HCT116 (cell line): ENCODE data around the gene SIGMAR1. TPM values are rescaled to one million over a fixed set of nuclear protein-coding genes. Genes with fewer than 3 reads are reported as not detected.

ENCODE experiments used
- ATAC-seq: fragments of 200-7000 bp; cut with Tn5 transposase; 2 replicates; pipeline ENCODE4 v1.9.1; 2020; ENCODE audit warnings: mild to moderate bottlenecking, moderate library complexity
- BruUV-seq: library from RNA; stranded (reverse); fragments of 400-500 nt; replicated peaks from 2 replicates; lab custom pipeline; 2021; lab: Mats Ljungman, UMichigan
- CTCF ChIA-PET: fragments of 300-600 bp; sonication (Branson Sonifier 250); formaldehyde crosslinking; loops from one replicate; lab custom pipeline; 2021; ENCODE audit warnings: antibody characterized with exemption; lab: Charles Lee
- POLR2A ChIA-PET: fragments of 300-600, 350-600 bp; sonication (Branson Sonifier 250); formaldehyde crosslinking; loops from one replicate; lab custom pipeline; 2021; ENCODE audit warnings: antibody characterized with exemption; lab: Charles Lee
- RAD21 ChIA-PET, 2 experiments: fragments of 300-600 bp; sonication (Branson Sonifier 250); formaldehyde crosslinking; loops; one replicate each; lab custom pipeline; 2023; ENCODE audit warnings: low total read pairs in 2 of 2; ENCODE audit not compliant: uncharacterized antibody in 2 of 2, unreplicated experiment in 2 of 2, low non-redundant PET in 1 of 2; lab: Charles Lee
- DNase-seq: peaks from one replicate; pipeline ENCODE4 v3.0.0-alpha.2; 2010; ENCODE audit warnings: low read depth, low spot score
- H2AFZ ChIP-seq: fragments of 200-600 bp; shearing (Covaris generic), sonication (generic); 2 replicates; pipeline ENCODE4 v1.6.1; 2017; ENCODE audit warnings: low read depth, mixed run types, mixed read lengths, antibody characterized with exemption, low read length; ENCODE audit not compliant: poor library complexity, severe bottlenecking
- H3K27ac ChIP-seq: 2 replicates; pipeline ENCODE4 v1.5.1; 2012; ENCODE audit warnings: low read depth, low read length
- H3K27me3 ChIP-seq: fragments of 200-600 bp; sonication (generic); 2 replicates; pipeline ENCODE4 v1.6.1; 2016; ENCODE audit warnings: mixed run types, low read length, mixed read lengths; ENCODE audit not compliant: insufficient read depth
- H3K36me3 ChIP-seq, 2 experiments: fragments of 200-500 bp in 1 of 2; fragments of 200-600 bp in 1 of 2; sonication (Bioruptor generic) in 1 of 2; sonication (generic) in 1 of 2; 2 replicates each; pipeline versions ENCODE4 v1.5.1 to v1.6.1; 2014 to 2016; ENCODE audit warnings: low read length in 2 of 2, inconsistent platforms in 1 of 2, mixed read lengths in 1 of 2, mixed run types in 1 of 2; ENCODE audit not compliant: insufficient read depth in 2 of 2, control insufficient read depth in 1 of 2
- H3K4me1 ChIP-seq, 2 experiments: fragments of 200-600 bp in 1 of 2; sonication (generic) in 1 of 2; 2 replicates each; pipeline versions ENCODE4 v1.5.1 to v1.6.1; 2012 to 2017; ENCODE audit warnings: low read length in 2 of 2, inconsistent platforms in 1 of 2, mild to moderate bottlenecking in 1 of 2, mixed read lengths in 1 of 2, mixed run types in 1 of 2, moderate library complexity in 1 of 2; ENCODE audit not compliant: insufficient read depth in 2 of 2, control insufficient read depth in 1 of 2
- H3K4me2 ChIP-seq: fragments of 200-600 bp; sonication (generic); 2 replicates; pipeline ENCODE4 v1.6.1; 2017; ENCODE audit warnings: mixed run types, low read length, mixed read lengths
- H3K4me3 ChIP-seq, 2 experiments: fragments of 200-600 bp in 1 of 2; sonication (generic) in 1 of 2; replicated peaks in 1 of 2; 2 replicates each; pipeline ENCODE4 v1.5.1; 2011 to 2016; ENCODE audit warnings: low read length in 2 of 2, control low read depth in 1 of 2, low read depth in 1 of 2, mild to moderate bottlenecking in 1 of 2, mixed read lengths in 1 of 2, mixed run types in 1 of 2
- H3K79me2 ChIP-seq: fragments of 200-600 bp; sonication (generic); 2 replicates; pipeline ENCODE4 v1.6.1; 2017; ENCODE audit warnings: mild to moderate bottlenecking, mixed run types, low read length, moderate library complexity, mixed read lengths; ENCODE audit not compliant: insufficient read depth
- H3K9ac ChIP-seq: fragments of 200-600 bp; sonication (generic); 2 replicates; pipeline ENCODE4 v1.6.1; 2016; ENCODE audit warnings: low read length, mixed read lengths
- H3K9me2 ChIP-seq: fragments of 200-600 bp; sonication (generic), shearing (Covaris generic); 2 replicates; pipeline ENCODE4 v1.6.1; 2017; ENCODE audit warnings: mixed run types, mild to moderate bottlenecking, moderate library complexity; ENCODE audit not compliant: insufficient read depth
- H3K9me3 ChIP-seq, 2 experiments: fragments of 200-500 bp in 1 of 2; fragments of 200-600 bp in 1 of 2; sonication (Bioruptor generic) in 1 of 2; sonication (generic) in 1 of 2; 2 replicates each; pipeline ENCODE4 v1.6.1; 2014 to 2017; ENCODE audit warnings: low read length in 2 of 2, mixed read lengths in 2 of 2, inconsistent platforms in 1 of 2, low read depth in 1 of 2, mild to moderate bottlenecking in 1 of 2, mixed run types in 1 of 2, moderate library complexity in 1 of 2; ENCODE audit not compliant: control insufficient read depth in 1 of 2, insufficient read depth in 1 of 2
- H4K20me1 ChIP-seq: fragments of 200-600 bp; sonication (generic), shearing (Covaris generic); 2 replicates; pipeline ENCODE4 v1.6.1; 2017; ENCODE audit warnings: mixed run types, mild to moderate bottlenecking, moderate library complexity; ENCODE audit not compliant: insufficient read depth
- EGR1 ChIP-seq: IDR thresholded peaks from 2 replicates; pipeline ENCODE4 v1.6.1; 2012; ENCODE audit warnings: low read depth
- FOSL1 ChIP-seq: IDR thresholded peaks from 2 replicates; pipeline ENCODE4 v1.6.1; 2012; ENCODE audit warnings: low read depth
- POLR2AphosphoS5 ChIP-seq: IDR thresholded peaks from 2 replicates; pipeline ENCODE4 v1.6.1; 2011; ENCODE audit warnings: mild to moderate bottlenecking, low read depth, low read length, moderate library complexity
- RAD21 ChIP-seq: IDR thresholded peaks from 2 replicates; pipeline ENCODE4 v1.6.1; 2012; ENCODE audit warnings: low read depth, mild to moderate bottlenecking
- SRF ChIP-seq: IDR thresholded peaks from 2 replicates; pipeline ENCODE4 v1.6.1; 2012; ENCODE audit warnings: low read depth
- TCF7L2 ChIP-seq: IDR thresholded peaks from 2 replicates; pipeline ENCODE4 v1.7.0; 2011; ENCODE audit warnings: borderline replicate concordance, inconsistent platforms; ENCODE audit not compliant: insufficient read depth, insufficient read length; ENCODE audit errors: extremely low read depth
- YY1 ChIP-seq: IDR thresholded peaks from 2 replicates; pipeline ENCODE4 v1.6.1; 2011; ENCODE audit warnings: low read length, low read depth, moderate library complexity, mild to moderate bottlenecking; ENCODE audit not compliant: insufficient replicate concordance; ENCODE audit errors: extremely low read depth
- intact Hi-C: fragments of 100-400 bp; cut with micrococcal nuclease; formaldehyde crosslinking; loops from 2 replicates; pipeline ENCODE4 v1.10.0; 2022
- total RNA-seq: library from RNA; stranded (reverse); gene quantifications from one replicate; pipeline ENCODE4 v1.2.1, GENCODE V29; 2021; ENCODE audit not compliant: unreplicated experiment
- TF ChIP-seq, protein P1 (sequence below): IDR thresholded peaks from 2 replicates; pipeline ENCODE4 v1.6.1; 2012
- TF ChIP-seq, protein P2 (sequence below), 3 experiments: fragments of 200-600 bp in 1 of 3; sonication (generic) in 1 of 3; IDR thresholded peaks in 2 of 3; conservative IDR thresholded peaks in 1 of 3; 2 replicates each; pipeline ENCODE4 v1.5.1; 2012 to 2017; ENCODE audit warnings: low read depth in 2 of 3, low read length in 2 of 3, antibody characterized with exemption in 1 of 3, borderline replicate concordance in 1 of 3, control low read depth in 1 of 3, mild to moderate bottlenecking in 1 of 3, mixed read lengths in 1 of 3, mixed run types in 1 of 3, moderate library complexity in 1 of 3; ENCODE audit not compliant: insufficient read depth in 1 of 3
- TF ChIP-seq, protein P3 (sequence below): IDR thresholded peaks from 2 replicates; pipeline ENCODE4 v1.6.1; 2012

The SIGMAR1 gene
- total RNA-seq, 1 experiment from 2014 or later = 109 TPM

DNA sequence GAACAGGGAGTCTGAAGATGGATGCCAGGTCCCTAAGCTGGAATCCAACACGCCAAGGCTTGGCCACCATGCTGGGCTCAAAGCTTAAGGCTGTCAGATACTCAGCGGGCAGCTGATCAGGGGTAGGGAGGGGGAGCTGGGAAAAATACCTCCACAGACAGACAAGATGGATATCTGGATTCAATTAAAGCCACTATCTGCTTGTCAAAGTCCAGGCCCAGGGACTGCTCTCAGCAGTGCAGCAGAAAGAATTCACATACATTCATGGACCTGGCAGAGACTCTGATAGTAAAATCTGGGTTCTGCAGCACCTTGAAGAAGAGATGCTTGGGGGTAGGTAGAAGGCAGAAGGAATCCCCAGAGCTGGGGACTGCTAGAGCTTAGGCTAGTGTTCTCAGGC, 22.5 kb downstream of the SIGMAR1 start (continued):
- TF ChIP-seq TCF7L2 (no peak), EGR1 (no peak)

DNA sequence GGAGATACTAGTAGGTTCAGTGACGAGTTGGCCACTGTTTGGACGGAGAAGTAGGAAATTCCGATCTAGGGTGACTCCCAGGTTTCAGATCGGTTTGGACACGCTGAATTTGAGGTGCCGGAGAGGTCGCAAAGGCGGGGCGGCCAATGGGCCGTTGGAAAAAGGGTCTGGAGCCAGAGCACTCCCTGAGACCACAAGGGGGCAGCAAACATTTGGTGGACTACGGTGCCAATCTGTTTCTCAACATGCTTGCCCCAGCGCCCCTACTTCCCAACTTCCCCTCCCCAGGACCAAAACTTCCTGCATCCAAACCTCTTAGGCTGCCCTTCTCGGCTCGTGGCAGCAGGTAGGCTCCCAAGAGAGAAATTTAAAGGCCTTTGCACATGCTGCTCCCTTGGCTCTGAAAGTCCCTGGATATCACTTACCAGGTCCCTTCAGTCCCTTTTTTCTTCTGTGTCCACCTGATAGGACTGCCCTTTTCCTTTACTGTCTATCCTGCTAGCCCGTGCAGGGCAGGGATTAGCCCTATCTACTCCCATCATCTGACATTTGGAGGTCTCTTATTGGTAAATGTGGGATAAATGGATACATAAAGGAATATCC, 24.7 kb downstream of the SIGMAR1 start:
- no TSS peak for BruUV-seq
- Histone ChIP-seq H3K27ac (peak overlapping the region; percentile 82), H3K4me2 (peak overlapping the region; percentile 91), H3K79me2 (peaks cover 15% of the 10 kb centered on the region), H3K9me2 (no peaks in the 10 kb centered on the region), H3K36me3 (peaks cover 0 to 9% of the 10 kb centered on the region in 2 experiments; a peak in 2 of 4 replicates), H2AFZ (peak overlapping the region; percentile 92), H3K27me3 (no peaks in the 10 kb centered on the region), H3K4me3 (peak overlapping the region; percentile 87 to 95), H3K9me3 (no peaks in the 10 kb centered on the region), H3K4me1 (peaks cover 5 to 23% of the 10 kb centered on the region in 2 experiments), H3K9ac (peak overlapping the region; percentile 90), H4K20me1 (no peaks in the 10 kb centered on the region)
- DNase-seq = peak; percentile 54
- ChIA-PET POLR2A (interaction anchor here (2.1 kb wide), 1 partner anchor 25 kb away, joined by 6 read pairs; the partner anchor contains the start of gene SIGMAR1), RAD21 (no interaction called here), CTCF (interaction anchor here (0.9 to 1.4 kb wide), 6 partner anchors 9 to 209 kb away, joined by 3 to 21 read pairs (median 4); no protein-coding TSS in a partner anchor)
- intact Hi-C loops = loop anchor here (1.0 to 2.0 kb wide), 2 partner anchors 21 to 52 kb away; no protein-coding TSS in a partner anchor
- no peak for TF ChIP-seq YY1
- TF ChIP-seq, protein P1, sequence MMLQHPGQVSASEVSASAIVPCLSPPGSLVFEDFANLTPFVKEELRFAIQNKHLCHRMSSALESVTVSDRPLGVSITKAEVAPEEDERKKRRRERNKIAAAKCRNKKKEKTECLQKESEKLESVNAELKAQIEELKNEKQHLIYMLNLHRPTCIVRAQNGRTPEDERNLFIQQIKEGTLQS = no peak
- TF ChIP-seq, protein P2, sequence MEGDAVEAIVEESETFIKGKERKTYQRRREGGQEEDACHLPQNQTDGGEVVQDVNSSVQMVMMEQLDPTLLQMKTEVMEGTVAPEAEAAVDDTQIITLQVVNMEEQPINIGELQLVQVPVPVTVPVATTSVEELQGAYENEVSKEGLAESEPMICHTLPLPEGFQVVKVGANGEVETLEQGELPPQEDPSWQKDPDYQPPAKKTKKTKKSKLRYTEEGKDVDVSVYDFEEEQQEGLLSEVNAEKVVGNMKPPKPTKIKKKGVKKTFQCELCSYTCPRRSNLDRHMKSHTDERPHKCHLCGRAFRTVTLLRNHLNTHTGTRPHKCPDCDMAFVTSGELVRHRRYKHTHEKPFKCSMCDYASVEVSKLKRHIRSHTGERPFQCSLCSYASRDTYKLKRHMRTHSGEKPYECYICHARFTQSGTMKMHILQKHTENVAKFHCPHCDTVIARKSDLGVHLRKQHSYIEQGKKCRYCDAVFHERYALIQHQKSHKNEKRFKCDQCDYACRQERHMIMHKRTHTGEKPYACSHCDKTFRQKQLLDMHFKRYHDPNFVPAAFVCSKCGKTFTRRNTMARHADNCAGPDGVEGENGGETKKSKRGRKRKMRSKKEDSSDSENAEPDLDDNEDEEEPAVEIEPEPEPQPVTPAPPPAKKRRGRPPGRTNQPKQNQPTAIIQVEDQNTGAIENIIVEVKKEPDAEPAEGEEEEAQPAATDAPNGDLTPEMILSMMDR (IDR thresholded peaks at IDR 0.05 in 2 of 3, conservative IDR thresholded peaks at IDR 0.05 in 1 of 3; ENCODE audit: borderline replicate concordance in 1 of 3, insufficient read depth in 1 of 3, low read depth in 2 of 3, low read length in 2 of 3) = peak; percentile 80 to 92 (median 85)
- peak; percentile 27; the same call in 1 of the 2 replicates for TF ChIP-seq POLR2AphosphoS5
- peak; percentile 69 for TF ChIP-seq RAD21
- no peak for TF ChIP-seq SRF
- TF ChIP-seq, protein P3, sequence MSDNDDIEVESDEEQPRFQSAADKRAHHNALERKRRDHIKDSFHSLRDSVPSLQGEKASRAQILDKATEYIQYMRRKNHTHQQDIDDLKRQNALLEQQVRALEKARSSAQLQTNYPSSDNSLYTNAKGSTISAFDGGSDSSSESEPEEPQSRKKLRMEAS = 0 out of 2 replicates have a peak, but pooled peaks have one; percentile 9
- no peak for TF ChIP-seq FOSL1
- peak; percentile 73 for ATAC-seq
